Activated T-cell treated with anti-CD3 and anti-CD28 coated beads for 24 hours (primary cell): ENCODE data around the gene GRIN3B.

ENCODE experiments used
- DNase-seq: peaks from one replicate; pipeline ENCODE4 v3.0.0-alpha.2; 2020; ENCODE audit warnings: low read depth

GRIN3B gene

GRCh38 chr19:964761-965694 lies 35.2 kb upstream of the GRIN3B start:
- DNase-seq, result no peak

DNA sequence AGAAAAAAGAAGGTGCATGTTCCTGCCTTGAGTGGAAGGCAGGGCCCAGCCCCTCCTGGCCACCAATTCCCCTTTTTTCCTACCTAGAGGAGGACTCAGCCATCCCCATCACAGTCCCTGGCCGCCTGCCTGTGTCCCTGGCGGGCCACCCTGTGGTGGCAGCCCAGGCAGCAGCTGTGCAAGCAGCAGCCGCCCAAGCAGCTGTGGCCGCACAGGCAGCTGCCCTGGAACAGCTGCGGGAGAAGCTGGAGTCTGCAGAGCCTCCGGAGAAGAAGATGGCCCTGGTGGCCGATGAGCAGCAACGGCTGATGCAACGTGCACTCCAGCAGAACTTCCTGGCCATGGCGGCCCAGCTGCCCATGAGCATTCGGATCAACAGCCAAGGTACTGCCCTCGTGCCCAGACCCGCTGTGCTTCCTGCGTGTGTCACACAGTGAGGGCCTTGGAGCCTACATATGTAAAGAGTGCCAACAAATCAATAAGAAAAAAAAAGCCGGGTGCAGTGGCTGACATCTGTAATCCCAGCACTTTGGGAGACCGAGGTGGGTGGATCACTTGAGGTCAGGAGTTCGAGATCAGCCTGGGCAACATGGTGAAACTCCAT lies 33.6 kb upstream of the GRIN3B start:
- DNase-seq, result no peak

DNA sequence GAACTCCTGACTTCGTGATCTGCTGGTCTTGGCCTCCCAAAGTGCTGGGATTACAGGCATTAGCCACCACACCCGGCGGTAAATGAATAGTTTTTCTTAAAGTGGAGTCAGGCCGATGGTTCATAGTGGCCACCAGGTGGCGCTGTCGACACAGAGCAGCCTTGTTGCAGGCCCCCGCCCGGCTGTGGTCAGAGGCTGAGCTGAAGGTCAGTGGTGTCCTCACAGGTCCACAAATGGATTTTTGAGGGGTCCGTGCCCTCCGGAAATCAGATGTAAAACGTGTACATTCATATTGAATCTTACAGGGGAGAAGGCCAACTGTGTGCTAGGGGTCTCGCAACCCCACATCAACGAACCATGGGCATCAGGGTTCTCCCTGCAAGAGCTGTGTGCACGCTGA lies 29.5 kb upstream of the GRIN3B start:
- DNase-seq, result no peak

- DNase-seq, result no peak
These were observed 28.4 kb upstream of the GRIN3B start for GRCh38 chr19:971795-972194.

GRCh38 chr19:972281-972680 lies 27.9 kb upstream of the GRIN3B start:
- no peak for DNase-seq

GRCh38 chr19:973726-974563 lies 26.3 kb upstream of the GRIN3B start:
- DNase-seq, result no peak

GRCh38 chr19:974564-975257 lies 25.5 kb upstream of the GRIN3B start:
- DNase-seq, result no peak

DNA sequence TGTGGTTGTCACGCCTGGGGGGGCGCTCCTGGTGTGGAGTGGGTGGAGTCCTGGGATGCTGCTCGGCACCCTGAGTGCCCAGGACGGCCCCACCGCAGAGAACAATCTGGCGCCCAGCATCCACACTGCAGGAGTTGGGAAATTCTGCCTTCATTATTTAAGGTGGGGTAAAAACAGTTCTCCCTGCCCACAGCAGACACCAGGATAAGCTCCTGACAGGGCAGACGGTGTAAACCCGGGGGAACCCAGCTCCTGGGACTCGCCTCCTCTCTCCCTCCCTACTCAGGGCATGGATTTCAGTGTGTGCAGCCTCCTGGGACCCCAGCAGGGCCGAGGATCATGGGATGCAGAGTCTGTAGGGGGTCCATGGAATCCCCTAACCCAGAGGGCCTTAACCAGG lies 23.7 kb upstream of the GRIN3B start:
- no peak for DNase-seq

GRCh38 chr19:977058-977464 lies 23.2 kb upstream of the GRIN3B start:
- no peak for DNase-seq

DNA sequence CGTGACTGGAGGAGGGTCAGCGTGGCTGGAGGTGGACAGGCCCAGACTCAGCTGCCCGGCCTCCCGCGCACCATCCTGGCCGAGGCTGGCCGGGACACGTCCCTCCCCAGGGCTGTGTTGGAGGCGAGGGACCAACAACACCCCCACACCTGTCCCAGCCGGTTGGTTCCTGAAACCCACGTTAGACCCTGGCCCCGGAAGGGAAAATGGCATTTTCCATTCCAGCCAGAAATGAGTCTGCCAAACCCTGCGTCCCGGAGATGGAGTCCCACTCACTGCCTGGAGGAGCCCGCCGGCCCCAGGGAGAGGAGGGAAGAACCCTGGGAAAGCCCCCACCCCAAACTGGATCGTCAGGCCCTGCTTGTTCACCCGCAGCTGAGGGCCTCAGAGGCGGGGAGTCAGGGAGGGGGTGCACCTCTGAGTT lies 20.9 kb upstream of the GRIN3B start:
- no peak for DNase-seq

GRCh38 chr19:980133-980998 lies 19.9 kb upstream of the GRIN3B start:
- no peak for DNase-seq

- peak; percentile 69 for DNase-seq
These were observed 17.6 kb upstream of the GRIN3B start for GRCh38 chr19:982567-983170.

DNA sequence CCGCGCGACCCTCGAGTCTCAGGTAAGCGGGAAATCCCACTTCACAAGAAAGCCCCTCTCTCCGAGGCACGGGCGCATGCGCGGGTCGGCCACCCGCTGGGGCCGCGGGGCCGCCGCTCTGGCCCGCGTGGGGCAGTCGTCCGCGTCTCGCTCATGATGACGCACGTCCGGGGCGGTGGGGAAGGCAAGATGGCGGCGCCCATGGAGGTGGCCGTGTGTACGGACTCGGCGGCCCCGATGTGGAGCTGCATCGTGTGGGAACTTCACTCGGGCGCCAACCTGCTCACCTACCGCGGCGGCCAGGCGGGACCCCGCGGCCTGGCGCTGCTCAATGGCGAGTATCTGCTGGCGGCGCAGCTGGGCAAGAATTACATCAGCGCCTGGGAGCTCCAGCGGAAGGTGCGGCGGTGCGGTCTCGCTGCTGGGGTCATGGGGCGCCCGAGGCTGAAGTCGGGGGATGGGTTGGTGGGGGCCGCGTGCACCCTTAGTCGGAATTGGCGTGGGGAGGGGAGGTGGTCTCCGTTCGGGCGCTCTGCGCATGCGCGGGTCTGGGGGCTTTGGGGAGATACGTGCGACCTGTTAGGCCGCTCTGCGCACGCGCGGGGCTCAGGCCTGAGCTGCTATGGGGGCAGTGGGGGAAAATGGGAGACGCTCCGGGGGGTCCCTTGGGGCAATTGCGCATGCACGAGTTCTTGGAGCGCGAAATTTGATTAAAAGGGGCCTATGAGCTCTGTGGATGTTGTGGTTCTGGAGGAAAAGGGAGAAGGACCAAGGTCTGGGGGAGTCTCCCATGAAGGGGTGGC lies 15.9 kb upstream of the GRIN3B start, which contains the start of gene WDR18:
TSS of gene WDR18 (plus strand) at position 181 of the 803 bp plus-strand sequence. CDS start at position 190, 9 bp downstream.
- DNase-seq, result peak; percentile 86

DNA sequence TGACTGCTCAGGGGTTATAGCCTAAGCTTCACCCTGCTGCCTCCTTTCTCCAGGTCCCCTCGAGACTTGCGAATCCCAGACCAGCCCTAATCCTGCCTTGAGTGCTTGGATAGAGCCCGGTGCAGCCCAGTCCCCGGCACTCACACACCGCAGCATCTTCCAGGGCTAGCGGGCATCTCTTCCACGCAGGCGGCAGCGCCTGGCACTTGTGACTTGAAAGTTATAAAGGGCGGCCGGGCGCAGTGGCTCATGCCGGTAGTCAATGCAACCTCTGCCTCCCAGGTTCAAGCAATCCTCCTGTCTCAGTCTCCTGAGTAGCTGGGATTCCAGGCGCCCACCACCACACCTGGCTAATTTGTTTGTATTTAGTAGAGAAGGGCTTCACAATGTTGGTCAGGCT lies 14.1 kb upstream of the GRIN3B start:
- no peak for DNase-seq

GRCh38 chr19:988081-988480 lies 12.1 kb upstream of the GRIN3B start:
- DNase-seq, result no peak

- no peak for DNase-seq
These were observed 11.7 kb upstream of the GRIN3B start for GRCh38 chr19:988510-988909.

DNA sequence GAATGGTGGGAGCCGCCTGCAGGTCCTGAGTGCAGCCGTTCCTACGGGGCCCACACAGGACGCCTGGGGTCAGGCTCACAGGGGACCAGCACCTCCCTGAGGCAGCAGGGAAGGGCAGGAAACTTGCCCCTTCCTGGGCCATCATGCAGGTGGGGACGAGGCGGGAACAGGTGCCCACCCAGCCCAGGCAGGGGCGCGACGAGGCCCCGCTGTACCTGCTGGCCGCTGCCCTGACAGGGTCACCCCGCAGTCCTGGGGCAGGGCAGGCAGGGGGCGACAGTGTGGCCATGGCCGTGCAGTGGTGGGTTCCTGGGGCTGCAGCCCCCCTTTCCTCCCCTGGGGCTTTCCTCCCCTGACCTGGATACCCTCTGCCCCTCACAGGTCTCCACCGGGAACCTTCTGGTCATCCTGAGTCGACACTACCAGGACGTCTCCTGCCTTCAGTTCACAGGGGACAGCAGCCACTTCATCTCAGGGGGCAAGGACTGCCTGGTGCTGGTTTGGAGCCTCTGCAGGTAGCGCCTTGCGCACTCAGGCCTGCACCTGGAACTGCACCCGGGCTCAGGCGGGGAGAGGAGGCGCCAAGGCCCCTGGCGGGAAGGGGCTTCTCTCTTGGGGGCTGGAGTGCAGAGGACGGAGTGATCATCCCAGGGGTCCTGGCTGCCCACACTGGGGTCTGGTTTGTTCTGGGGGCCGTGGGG lies 10.7 kb upstream of the GRIN3B start:
- no peak for DNase-seq

GRCh38 chr19:990119-990571 lies 10.1 kb upstream of the GRIN3B start:
- DNase-seq, result no peak

DNA sequence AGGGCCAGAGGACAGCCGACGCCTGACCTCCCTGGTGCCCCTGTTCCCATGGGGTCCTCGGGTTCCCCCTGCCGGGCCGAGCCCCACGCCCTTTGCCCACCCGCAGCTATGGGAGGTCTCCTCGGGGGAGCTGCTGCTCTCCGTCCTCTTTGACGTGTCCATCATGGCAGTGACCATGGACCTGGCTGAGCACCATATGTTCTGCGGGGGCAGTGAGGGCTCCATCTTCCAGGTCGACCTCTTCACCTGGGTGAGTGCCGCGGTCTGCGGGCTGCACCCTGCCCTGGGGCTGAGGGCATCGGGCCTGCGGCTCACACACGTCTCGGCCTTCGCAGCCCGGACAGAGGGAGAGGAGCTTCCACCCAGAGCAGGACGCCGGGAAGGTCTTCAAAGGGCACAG lies 9.5 kb upstream of the GRIN3B start:
- no peak for DNase-seq
